ENCODE results near the gene AP5M1. TPM values are rescaled to one million over a fixed set of nuclear protein-coding genes. Genes with fewer than 3 reads are reported as not detected.

The AP5M1 gene
- total and polyA plus RNA-seq, 8 donors, result 37.0 to 51.9 (median 43.3) TPM

DNA sequence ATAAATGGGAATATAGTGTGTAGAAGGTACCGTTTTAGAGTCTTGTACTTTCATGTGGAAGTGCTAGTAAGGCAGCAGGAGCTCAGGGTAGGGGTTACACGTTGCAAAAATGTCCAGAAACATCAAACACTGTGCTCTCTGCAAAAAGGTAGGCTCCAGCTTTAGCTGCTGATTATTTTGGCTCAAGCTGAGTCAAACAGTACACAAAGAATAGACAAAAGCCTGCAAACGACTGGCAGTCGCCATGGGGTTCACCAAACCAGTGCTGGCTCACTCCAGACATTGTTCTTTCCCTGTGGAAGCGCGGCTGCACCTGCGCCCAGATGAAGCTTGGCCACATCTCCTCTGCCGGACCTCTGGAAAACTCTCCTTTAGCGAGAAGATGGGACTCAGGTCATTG lies 76.3 kb downstream of the AP5M1 start:
- no peak for ATAC-seq
- no peaks in the 10 kb centered on the region for H3K4me1 ChIP-seq
- no peaks in the 10 kb centered on the region for H3K36me3 ChIP-seq
- DNase-seq, result no peak
- intact Hi-C loops (cut with DNase I), result no loop called here
- H3K4me3 ChIP-seq, result no peak overlapping the region
- peaks cover 0 to 2% of the 10 kb centered on the region in 2 donors for H3K9me3 ChIP-seq
- TF ChIP-seq, protein P1, sequence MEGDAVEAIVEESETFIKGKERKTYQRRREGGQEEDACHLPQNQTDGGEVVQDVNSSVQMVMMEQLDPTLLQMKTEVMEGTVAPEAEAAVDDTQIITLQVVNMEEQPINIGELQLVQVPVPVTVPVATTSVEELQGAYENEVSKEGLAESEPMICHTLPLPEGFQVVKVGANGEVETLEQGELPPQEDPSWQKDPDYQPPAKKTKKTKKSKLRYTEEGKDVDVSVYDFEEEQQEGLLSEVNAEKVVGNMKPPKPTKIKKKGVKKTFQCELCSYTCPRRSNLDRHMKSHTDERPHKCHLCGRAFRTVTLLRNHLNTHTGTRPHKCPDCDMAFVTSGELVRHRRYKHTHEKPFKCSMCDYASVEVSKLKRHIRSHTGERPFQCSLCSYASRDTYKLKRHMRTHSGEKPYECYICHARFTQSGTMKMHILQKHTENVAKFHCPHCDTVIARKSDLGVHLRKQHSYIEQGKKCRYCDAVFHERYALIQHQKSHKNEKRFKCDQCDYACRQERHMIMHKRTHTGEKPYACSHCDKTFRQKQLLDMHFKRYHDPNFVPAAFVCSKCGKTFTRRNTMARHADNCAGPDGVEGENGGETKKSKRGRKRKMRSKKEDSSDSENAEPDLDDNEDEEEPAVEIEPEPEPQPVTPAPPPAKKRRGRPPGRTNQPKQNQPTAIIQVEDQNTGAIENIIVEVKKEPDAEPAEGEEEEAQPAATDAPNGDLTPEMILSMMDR (IDR thresholded peaks at IDR 0.05), result no peak
- H3K27ac ChIP-seq, result no peak overlapping the region
- no peaks in the 10 kb centered on the region for H3K27me3 ChIP-seq

DNA sequence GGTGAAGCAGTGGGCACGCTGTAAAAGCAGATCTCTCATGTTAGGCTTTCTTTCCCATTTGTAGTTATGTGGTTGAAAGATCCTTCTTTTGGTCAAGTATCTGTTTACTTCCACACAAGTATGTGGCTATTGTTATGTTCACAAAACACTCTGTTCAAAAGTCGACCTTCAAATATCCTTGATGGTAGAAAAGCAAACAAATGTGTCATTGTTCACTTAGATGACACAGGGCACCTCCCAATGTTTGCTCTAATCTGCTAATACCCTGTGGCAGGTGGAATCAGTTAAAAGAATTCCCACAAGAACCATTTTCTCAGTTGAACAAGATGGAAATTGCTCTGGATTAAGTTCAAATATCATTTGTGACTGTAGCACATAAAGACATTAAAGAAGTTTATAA lies 78.0 kb downstream of the AP5M1 start:
- Histone ChIP-seq H3K4me1 (no peaks in the 10 kb centered on the region), H3K9me3 (peaks cover 0 to 2% of the 10 kb centered on the region in 2 donors), H3K36me3 (no peaks in the 10 kb centered on the region), H3K27me3 (no peaks in the 10 kb centered on the region), H3K4me3 (no peak overlapping the region), H3K27ac (no peak overlapping the region)
- no peak for DNase-seq
- intact Hi-C loops (cut with DNase I), result no loop called here
- TF ChIP-seq, protein P1 (IDR thresholded peaks at IDR 0.05), result no peak
- ATAC-seq, result no peak

Other genes with a start within 250 kb of the AP5M1 start
- gene EXOC5, start 66 bp upstream of the AP5M1 start, total RNA-seq, result 10 to 100 TPM; 59.5 to 73.0 TPM
- 10 to 100 TPM; 70.6 to 81.7 (median 79.2) TPM for gene EXOC5, start 66 bp upstream of the AP5M1 start, polyA plus RNA-seq (ENCODE audit: insufficient read length in 6 of 6)
- gene NAA30, start 121.6 kb downstream of the AP5M1 start, total RNA-seq, result 10 to 100 TPM; 12.3 to 14.4 TPM
- 10 to 100 TPM; 22.2 to 25.7 (median 24.4) TPM for gene NAA30, start 121.6 kb downstream of the AP5M1 start, polyA plus RNA-seq (ENCODE audit: insufficient read length in 6 of 6)
- not detected for gene CCDC198, start 224.9 kb downstream of the AP5M1 start, total RNA-seq
- 10 to 100 TPM; 31.3 to 81.9 (median 52.9) TPM for gene CCDC198, start 224.9 kb downstream of the AP5M1 start, polyA plus RNA-seq (ENCODE audit: insufficient read length in 6 of 6)